Neural progenitor cell (in vitro differentiated cells): Measurements from ENCODE around the gene VAPB. TPM values are rescaled to one million over a fixed set of nuclear protein-coding genes. Genes with fewer than 3 reads are reported as not detected.

ENCODE experiments used
- DNase-seq: peaks from one replicate; pipeline ENCODE4 v3.0.0-alpha.2; 2016; ENCODE audit warnings: low spot score
- H2AFZ ChIP-seq: fragments of 200-600 bp; sonication (generic); replicated peaks from 2 replicates; pipeline ENCODE4 v1.6.1; 2016; ENCODE audit warnings: antibody characterized with exemption
- H3F3A ChIP-seq: fragments of 200-600 bp; sonication (generic); 2 replicates; pipeline ENCODE4 v1.6.1; 2016; ENCODE audit warnings: antibody characterized with exemption, low read depth
- H3K27ac ChIP-seq: fragments of 200-600 bp; sonication (generic); 2 replicates; pipeline ENCODE4 v1.5.1; 2016; ENCODE audit warnings: mild to moderate bottlenecking
- H3K27me3 ChIP-seq: fragments of 200-600 bp; sonication (generic); 2 replicates; pipeline ENCODE4 v1.6.1; 2016; ENCODE audit warnings: mild to moderate bottlenecking, moderate library complexity
- H3K36me3 ChIP-seq: fragments of 200-600 bp; sonication (generic); 2 replicates; pipeline ENCODE4 v1.5.1; 2016
- H3K4me1 ChIP-seq: fragments of 200-600 bp; sonication (generic); 2 replicates; pipeline ENCODE4 v1.6.1; 2016; ENCODE audit warnings: mixed run types
- H3K4me2 ChIP-seq: fragments of 200-600 bp; sonication (generic); 2 replicates; pipeline ENCODE4 v1.6.1; 2016
- H3K4me3 ChIP-seq: fragments of 200-600 bp; sonication (generic); 2 replicates; pipeline ENCODE4 v1.5.1; 2016
- H3K79me2 ChIP-seq: fragments of 200-600 bp; sonication (generic); 2 replicates; pipeline ENCODE4 v1.6.1; 2016; ENCODE audit warnings: low read depth
- H3K9ac ChIP-seq: fragments of 200-600 bp; sonication (generic); 2 replicates; pipeline ENCODE4 v1.6.1; 2016
- H3K9me3 ChIP-seq: fragments of 200-600 bp; sonication (generic); 2 replicates; pipeline ENCODE4 v1.5.1; 2016; ENCODE audit warnings: low read depth
- H4K20me1 ChIP-seq: fragments of 200-600 bp; sonication (generic); 2 replicates; pipeline ENCODE4 v1.6.1; 2016; ENCODE audit warnings: low read depth
- H3K27ac Mint-ChIP-seq: 3 replicates; pipeline ENCODE4 v1.8.0; 2021; ENCODE audit warnings: mixed read lengths
- H3K27me3 Mint-ChIP-seq: 2 replicates; pipeline ENCODE4 v1.8.0; 2022; ENCODE audit warnings: low read depth, mild to moderate bottlenecking, inconsistent platforms, moderate library complexity, mixed read lengths; ENCODE audit not compliant: insufficient read depth
- H3K36me3 Mint-ChIP-seq: 3 replicates; pipeline ENCODE4 v1.8.0; 2021; ENCODE audit warnings: mixed read lengths
- H3K4me1 Mint-ChIP-seq: 3 replicates; pipeline ENCODE4 v1.8.0; 2021; ENCODE audit warnings: mixed read lengths
- H3K4me3 Mint-ChIP-seq: 3 replicates; pipeline ENCODE4 v1.8.0; 2021; ENCODE audit warnings: mild to moderate bottlenecking, moderate library complexity, mixed read lengths
- H3K9me3 Mint-ChIP-seq: 3 replicates; pipeline ENCODE4 v1.8.0; 2020; ENCODE audit warnings: mixed read lengths
- CTCF ChIP-seq: fragments of 200-600 bp; sonication (generic); IDR thresholded peaks from 2 replicates; pipeline ENCODE4 v1.5.1; 2017; ENCODE audit warnings: antibody characterized with exemption, mild to moderate bottlenecking
- EZH2 ChIP-seq: fragments of 200-600 bp; sonication (generic); IDR thresholded peaks from 2 replicates; pipeline ENCODE4 v1.6.1; 2017; ENCODE audit warnings: antibody characterized with exemption, mild to moderate bottlenecking, moderate library complexity
- EZH2phosphoT487 ChIP-seq: fragments of 200-600 bp; sonication (generic); IDR thresholded peaks from 2 replicates; pipeline ENCODE4 v1.6.1; 2017; ENCODE audit warnings: antibody characterized with exemption
- total RNA-seq: library from RNA; depleted of rRNA; stranded (reverse); fragments of >200 nt; gene quantifications from 2 replicates; pipeline ENCODE4 v1.2.3, GENCODE V29; 2015; ENCODE audit warnings: low replicate concordance

VAPB gene
- total RNA-seq, 1 donor from 2014 or later, result 31.9 TPM

GRCh38 chr20:58444746-58445255 lies 55.8 kb downstream of the VAPB start:
- H4K20me1 ChIP-seq, result peaks cover 27% of the 10 kb centered on the region
- no peak overlapping the region for H3K27ac Mint-ChIP-seq

GRCh38 chr20:58446264-58446959 lies 57.4 kb downstream of the VAPB start:
- Histone ChIP-seq H3K4me1 (no peaks in the 10 kb centered on the region), H3K4me2 (no peak overlapping the region), H3K79me2 (peaks cover 9% of the 10 kb centered on the region), H2AFZ (no peak overlapping the region), H3K27ac (peak overlapping the region; percentile 57), H3F3A (peaks cover 6% of the 10 kb centered on the region), H3K36me3 (no peaks in the 10 kb centered on the region), H3K9me3 (no peaks in the 10 kb centered on the region), H3K27me3 (no peaks in the 10 kb centered on the region), H3K4me3 (no peak overlapping the region), H4K20me1 (peaks cover 20% of the 10 kb centered on the region), H3K9ac (no peak overlapping the region)
- no peak for DNase-seq
- TF ChIP-seq EZH2phosphoT487, result no peak
- TF ChIP-seq CTCF, result no peak
- TF ChIP-seq EZH2, result no peak
- no peaks in the 10 kb centered on the region for H3K4me1 Mint-ChIP-seq
- H3K4me3 Mint-ChIP-seq, result no peak overlapping the region
- H3K9me3 Mint-ChIP-seq, result no peaks in the 10 kb centered on the region
- H3K36me3 Mint-ChIP-seq, result peaks cover 17% of the 10 kb centered on the region
- H3K27ac Mint-ChIP-seq, result no peak overlapping the region
- peaks cover 2% of the 10 kb centered on the region for H3K27me3 Mint-ChIP-seq

More at GRCh38 chr20:58444746-58445255, 55.8 kb downstream of the VAPB start:
- Histone ChIP-seq H3K9me3 (no peaks in the 10 kb centered on the region), H3K4me2 (no peak overlapping the region), H3K36me3 (peaks cover 4% of the 10 kb centered on the region), H2AFZ (no peak overlapping the region), H3K9ac (no peak overlapping the region), H3K27me3 (no peaks in the 10 kb centered on the region), H3K27ac (no peak overlapping the region), H3K4me3 (no peak overlapping the region), H3F3A (peaks cover 6% of the 10 kb centered on the region), H3K4me1 (no peaks in the 10 kb centered on the region), H3K79me2 (peaks cover 11% of the 10 kb centered on the region)
- peaks cover 2% of the 10 kb centered on the region for H3K27me3 Mint-ChIP-seq
- H3K9me3 Mint-ChIP-seq, result no peaks in the 10 kb centered on the region
- peaks cover 14% of the 10 kb centered on the region for H3K36me3 Mint-ChIP-seq
- H3K4me1 Mint-ChIP-seq, result no peaks in the 10 kb centered on the region
- TF ChIP-seq EZH2phosphoT487 (no peak), CTCF (no peak), EZH2 (no peak)
- H3K4me3 Mint-ChIP-seq, result no peak overlapping the region
- DNase-seq, result no peak

GRCh38 chr20:58446960-58447265 lies 57.9 kb downstream of the VAPB start:
- Histone ChIP-seq H3K9ac (no peak overlapping the region), H2AFZ (no peak overlapping the region), H3K27ac (peak overlapping the region; percentile 57), H3K36me3 (no peaks in the 10 kb centered on the region), H3K4me3 (no peak overlapping the region), H3K79me2 (peaks cover 9% of the 10 kb centered on the region), H3K27me3 (no peaks in the 10 kb centered on the region), H4K20me1 (peaks cover 20% of the 10 kb centered on the region), H3K4me1 (no peaks in the 10 kb centered on the region), H3K9me3 (no peaks in the 10 kb centered on the region), H3K4me2 (no peak overlapping the region), H3F3A (peaks cover 6% of the 10 kb centered on the region)
- H3K4me1 Mint-ChIP-seq, result no peaks in the 10 kb centered on the region
- no peak for DNase-seq
- peaks cover 14% of the 10 kb centered on the region for H3K36me3 Mint-ChIP-seq
- H3K27me3 Mint-ChIP-seq, result peaks cover 2% of the 10 kb centered on the region
- H3K9me3 Mint-ChIP-seq, result no peaks in the 10 kb centered on the region
- no peak overlapping the region for H3K4me3 Mint-ChIP-seq
- no peak overlapping the region for H3K27ac Mint-ChIP-seq
- TF ChIP-seq EZH2phosphoT487, result no peak
- TF ChIP-seq EZH2, result no peak
- TF ChIP-seq CTCF, result no peak
